DMS 273 (cell line): Measurements from ENCODE around the gene TTC4.

Experiments used
- DNase-seq: peaks from one replicate; lab custom pipeline; 2025; ENCODE audit not compliant: unreplicated experiment; lab: John Stamatoyannopoulos, UW

Gene TTC4

DNA sequence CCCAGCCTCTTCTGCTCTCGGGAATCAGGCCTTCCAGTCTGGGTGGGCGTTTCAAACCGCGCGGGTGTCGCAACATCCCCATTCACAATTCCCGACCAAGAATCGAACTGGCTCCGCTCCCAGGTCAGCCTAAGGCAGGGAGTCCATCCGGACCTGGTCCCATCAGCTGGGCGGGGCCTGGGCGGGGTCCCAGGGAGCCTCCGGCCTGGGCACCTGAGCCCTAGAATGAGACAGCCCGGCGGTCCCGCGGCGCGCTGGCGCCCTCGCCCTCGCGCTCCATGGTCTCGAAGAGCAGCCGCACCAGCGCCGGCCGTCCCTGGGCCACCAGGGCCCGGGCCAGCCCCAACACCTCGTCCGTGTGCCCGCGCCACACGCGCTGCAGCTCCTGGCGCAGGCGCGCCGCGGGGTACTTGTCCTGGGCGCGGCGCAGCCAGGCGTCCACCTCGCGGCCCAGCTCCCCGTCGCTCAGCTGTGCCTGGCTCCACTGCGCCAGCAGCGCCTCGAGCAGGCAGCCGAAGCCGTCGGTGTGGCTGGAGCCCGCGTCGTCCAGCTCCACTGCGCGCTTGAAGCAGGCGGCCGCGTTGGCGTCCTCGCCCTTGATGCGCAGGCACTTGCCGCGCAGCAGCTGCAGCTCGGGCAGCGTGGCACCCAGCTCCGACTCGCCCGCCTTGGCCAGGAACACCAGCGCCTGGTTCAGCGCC lies 65.5 kb downstream of the TTC4 start:
- no peak for DNase-seq

DNA sequence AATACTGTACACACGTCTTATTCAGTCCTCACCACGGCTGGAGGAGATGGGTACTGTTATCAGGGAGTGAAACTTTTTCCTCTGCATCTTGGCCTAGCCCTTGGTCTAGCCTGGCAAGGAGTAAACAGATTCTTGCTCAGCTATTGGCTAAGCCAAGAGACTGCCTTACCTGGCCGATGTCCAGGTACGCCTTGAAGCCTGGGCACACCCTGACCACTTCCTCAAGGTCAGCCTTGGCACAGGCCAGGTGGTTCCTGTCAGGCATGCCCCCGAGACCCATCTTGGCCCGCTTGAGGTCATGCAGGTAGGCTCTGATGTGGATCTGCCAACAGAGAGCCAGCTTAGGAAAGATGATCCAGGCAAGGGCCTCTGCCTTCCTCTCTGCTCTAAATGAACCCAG lies 66.5 kb downstream of the TTC4 start:
- no peak for DNase-seq

DNA sequence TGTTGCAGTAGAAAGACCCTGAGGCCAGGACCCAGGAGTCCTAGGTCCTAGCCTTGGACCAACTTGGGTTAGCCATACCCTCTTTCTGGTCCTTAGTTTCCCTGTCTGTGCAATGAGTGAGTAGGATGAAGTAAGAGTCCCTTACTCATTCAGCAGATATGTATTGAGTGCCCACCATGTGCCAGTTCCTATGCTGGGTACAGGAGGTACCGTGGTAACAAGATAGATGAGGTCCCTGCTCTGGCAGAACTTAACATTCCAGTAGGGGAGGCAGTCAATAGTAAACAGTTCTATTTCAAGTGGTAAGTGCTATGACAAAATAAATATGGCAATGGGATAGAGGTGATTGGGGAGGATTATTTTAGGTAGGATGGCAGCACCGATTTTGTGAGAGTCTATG lies 66.9 kb downstream of the TTC4 start:
- no peak for DNase-seq

DNA sequence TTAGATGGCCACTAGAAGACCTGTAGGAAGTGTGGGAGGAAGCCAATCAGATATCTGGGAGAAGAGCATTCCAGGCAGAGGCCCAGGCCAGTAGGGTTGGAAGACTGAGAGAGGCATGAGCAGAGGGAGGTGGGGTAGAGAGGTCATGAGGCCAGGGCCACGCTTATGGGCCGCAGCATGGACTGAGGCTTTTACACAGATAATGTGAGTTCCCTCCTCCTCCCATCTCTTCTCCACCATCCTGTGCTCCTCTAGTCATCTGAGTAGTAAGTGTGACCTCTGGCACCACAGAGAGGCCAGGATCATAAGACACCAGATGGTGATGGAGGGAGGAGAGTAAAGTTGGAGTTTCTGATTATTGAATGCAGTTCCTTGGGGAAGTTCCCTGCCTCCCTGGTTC lies 68.4 kb downstream of the TTC4 start:
- DNase-seq = peak; percentile 13

DNA sequence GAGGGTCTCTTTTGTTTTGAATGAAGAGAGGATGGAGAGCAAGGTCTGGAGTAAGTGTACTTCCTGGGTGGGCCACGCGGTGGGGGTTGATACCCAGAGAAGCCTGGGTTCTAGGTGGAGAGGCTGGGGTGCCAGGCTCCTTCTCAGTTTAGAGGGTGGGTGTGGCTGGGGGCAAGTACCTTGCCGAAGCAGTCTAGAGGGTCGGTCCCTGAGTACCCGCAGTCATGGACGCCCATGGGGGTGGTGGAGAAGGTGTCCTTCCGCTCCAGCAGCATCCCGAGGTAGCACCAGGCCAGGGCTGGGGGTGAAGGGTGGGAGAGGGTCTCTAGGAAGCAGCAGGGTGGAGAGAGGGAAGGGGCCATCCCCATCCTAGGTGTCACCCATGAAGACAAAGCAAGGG lies 71.1 kb downstream of the TTC4 start:
- no peak for DNase-seq

DNA sequence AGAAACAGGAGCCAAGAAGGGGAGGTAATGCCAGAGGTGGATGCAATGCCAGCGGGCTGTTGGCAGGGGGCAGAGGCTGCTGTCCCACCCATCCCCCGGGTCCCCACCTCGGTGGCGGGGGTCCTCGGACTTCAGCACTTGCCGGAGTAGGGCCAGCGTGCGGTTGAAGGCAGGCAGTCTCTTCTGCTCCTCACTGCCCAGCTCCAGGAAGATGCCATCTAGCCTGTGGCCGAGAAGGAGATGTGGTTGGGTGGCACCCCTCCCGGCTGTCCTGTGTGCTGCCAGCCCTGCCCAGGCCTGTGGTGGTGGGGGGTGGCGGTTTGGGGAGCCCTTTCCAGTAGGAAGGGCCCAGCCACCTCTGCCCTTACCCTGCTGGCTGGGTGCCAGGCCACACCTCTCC lies 71.9 kb downstream of the TTC4 start:
- no peak for DNase-seq

DNA sequence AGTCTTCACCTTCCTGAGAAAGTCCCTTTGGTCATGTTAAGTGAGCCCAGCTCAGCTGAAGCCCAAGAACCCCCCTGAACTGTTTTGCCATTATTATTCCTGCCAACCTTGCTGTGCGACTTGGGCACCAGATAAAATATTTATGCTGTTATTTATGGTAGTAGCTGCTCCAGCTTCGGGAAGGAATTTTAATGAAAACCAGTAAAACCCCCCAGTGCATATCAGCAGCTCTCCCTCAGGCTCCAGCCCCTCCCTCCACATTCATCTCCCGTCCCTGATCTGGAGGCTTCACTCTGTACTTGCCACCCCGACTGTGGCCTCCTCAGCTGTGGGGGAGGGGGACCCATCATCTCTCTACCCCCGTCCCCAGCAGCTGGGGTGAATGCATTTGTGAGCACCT lies 72.8 kb downstream of the TTC4 start:
- DNase-seq = no peak

DNA sequence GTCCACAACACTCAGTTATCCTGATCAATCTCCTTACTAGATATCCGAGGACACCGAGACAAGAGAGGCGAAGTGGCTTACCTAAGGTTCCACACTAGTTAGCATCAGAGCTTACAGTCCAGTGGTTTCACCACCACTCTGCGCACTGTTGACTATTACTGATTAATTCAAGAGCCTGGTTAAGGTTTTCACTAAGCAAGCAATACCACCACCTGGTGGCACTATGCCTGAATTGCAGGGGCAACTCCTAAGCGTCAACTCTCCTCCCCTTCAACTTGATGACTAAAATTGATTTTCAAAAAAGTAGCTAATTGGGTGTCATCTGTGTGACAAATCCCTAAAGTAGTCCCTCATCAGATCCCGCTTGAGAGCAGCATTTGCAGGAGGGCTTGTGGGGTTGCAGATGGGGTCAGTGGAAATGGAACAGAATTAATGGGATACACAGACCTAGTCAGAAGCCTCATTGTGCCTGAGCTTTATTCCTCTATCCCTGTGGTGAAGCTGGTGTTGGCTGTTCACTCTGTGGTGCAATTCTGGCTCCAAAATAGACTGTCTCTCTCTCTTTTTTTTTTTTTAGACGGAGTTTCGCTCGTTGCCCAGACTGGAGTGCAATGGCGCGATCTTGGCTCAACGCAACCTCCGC lies 76.3 kb downstream of the TTC4 start:
- peak; percentile 86 for DNase-seq
